ENCODE measurements around the gene KDM4B. TPM values are rescaled to one million over a fixed set of nuclear protein-coding genes. Genes with fewer than 3 reads are reported as not detected.

The KDM4B gene
- total RNA-seq, 1 donor from 2014 or later = 21.2 TPM

GRCh38 chr19:5099701-5100221 lies 130.8 kb downstream of the KDM4B start:
- TF ChIP-seq, protein P1, sequence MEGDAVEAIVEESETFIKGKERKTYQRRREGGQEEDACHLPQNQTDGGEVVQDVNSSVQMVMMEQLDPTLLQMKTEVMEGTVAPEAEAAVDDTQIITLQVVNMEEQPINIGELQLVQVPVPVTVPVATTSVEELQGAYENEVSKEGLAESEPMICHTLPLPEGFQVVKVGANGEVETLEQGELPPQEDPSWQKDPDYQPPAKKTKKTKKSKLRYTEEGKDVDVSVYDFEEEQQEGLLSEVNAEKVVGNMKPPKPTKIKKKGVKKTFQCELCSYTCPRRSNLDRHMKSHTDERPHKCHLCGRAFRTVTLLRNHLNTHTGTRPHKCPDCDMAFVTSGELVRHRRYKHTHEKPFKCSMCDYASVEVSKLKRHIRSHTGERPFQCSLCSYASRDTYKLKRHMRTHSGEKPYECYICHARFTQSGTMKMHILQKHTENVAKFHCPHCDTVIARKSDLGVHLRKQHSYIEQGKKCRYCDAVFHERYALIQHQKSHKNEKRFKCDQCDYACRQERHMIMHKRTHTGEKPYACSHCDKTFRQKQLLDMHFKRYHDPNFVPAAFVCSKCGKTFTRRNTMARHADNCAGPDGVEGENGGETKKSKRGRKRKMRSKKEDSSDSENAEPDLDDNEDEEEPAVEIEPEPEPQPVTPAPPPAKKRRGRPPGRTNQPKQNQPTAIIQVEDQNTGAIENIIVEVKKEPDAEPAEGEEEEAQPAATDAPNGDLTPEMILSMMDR (IDR thresholded peaks at IDR 0.05; ENCODE audit: insufficient read depth, low read length, poor library complexity, severe bottlenecking) = no peak
- DNase-seq (ENCODE audit: low read depth) = no peak

DNA sequence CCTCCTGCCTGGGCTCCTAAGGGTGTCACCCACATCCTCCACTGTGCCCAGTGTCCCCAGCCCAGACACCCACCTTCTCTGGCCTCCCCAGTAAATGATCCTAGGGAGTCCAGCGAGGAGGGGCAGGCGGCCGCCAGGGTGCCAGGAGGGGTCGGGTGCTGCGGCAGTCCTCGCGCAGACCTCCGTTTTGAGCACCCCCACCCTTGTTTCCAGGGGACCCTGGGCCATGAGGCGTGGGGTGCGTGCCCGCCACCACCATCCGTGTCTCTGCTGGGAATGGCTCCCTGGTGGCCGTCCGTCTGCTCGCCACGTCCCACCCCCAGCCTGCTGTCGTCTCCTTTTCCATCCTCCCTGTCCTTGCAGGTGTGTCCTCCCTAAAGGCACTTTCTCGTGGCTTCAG lies 133.0 kb downstream of the KDM4B start:
- DNase-seq (ENCODE audit: low read depth) = no peak

More at GRCh38 chr19:5099701-5100221, 130.8 kb downstream of the KDM4B start:
- H3K4me3 ChIP-seq (ENCODE audit: low read depth, low read length) = no peak overlapping the region
- peaks cover 4% of the 10 kb centered on the region for H3K36me3 ChIP-seq (ENCODE audit: control insufficient read depth, insufficient read depth, low read length)
- H3K27me3 ChIP-seq (ENCODE audit: control insufficient read depth, insufficient read depth, low read length) = no peaks in the 10 kb centered on the region

DNA sequence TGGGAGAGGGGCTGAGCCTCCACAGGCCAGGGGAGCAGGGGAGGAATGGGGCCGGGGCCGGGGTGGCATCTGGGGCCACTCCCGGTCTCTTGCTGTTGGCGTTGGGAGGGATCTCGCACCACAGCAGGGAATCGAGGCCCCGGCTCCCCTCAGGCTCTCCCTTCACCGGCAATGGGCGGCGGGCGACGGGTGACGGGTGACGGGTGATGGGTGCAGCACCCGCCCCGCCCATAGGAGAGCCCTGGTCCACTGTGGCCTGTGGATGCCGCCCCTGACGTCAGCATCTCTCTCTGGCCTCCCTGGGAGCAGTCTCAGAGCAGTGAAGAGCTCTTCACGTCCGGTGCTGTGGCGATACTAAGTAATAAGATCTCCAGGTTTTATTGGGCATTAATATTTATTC lies 133.6 kb downstream of the KDM4B start:
- Histone ChIP-seq H3K27me3 (ENCODE audit: control insufficient read depth, insufficient read depth, low read length) (no peaks in the 10 kb centered on the region), H3K4me3 (ENCODE audit: low read depth, low read length) (no peak overlapping the region), H3K36me3 (ENCODE audit: control insufficient read depth, insufficient read depth, low read length) (peaks cover 4% of the 10 kb centered on the region)
- DNase-seq (ENCODE audit: low read depth) = no peak
- TF ChIP-seq, protein P1 (IDR thresholded peaks at IDR 0.05; ENCODE audit: insufficient read depth, low read length, poor library complexity, severe bottlenecking) = no peak

More for the DNA sequence above, 133.0 kb downstream of the KDM4B start:
- no peaks in the 10 kb centered on the region for H3K27me3 ChIP-seq (ENCODE audit: control insufficient read depth, insufficient read depth, low read length)
- H3K4me3 ChIP-seq (ENCODE audit: low read depth, low read length) = no peak overlapping the region
- TF ChIP-seq, protein P1 (IDR thresholded peaks at IDR 0.05; ENCODE audit: insufficient read depth, low read length, poor library complexity, severe bottlenecking) = no peak
- H3K36me3 ChIP-seq (ENCODE audit: control insufficient read depth, insufficient read depth, low read length) = peaks cover 4% of the 10 kb centered on the region

DNA sequence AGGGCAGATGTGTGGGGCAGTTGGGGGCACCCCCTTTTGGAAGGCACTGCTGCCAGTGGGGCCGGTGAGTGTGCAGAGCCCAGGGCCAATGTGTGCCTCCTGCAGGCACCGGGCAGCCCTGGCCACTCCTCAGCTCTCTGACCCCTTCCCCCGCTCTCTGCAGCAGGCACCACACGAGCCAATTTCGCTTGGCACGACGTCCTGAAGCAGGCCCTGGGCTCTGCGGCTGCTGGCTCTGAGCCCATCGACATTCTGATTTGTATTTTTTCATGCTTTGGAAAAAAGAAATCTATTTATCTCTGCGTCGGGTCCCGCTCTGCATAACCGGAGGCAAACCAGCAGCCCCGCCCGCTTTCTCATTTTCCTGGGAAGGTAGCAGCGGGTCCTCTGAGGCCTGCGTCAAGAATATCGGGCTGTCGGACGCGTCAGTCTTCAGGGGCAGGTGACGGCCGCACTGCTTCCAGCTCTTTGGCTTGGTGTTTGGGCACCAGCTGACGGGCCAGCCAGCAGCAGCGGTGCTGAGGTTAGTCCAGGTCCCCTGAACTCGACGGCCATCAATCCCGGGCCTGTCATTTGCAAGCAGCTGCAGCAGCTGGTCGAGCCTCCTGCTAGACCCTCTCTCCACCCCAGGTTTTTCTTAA lies 134.3 kb downstream of the KDM4B start:
- no peak for DNase-seq (ENCODE audit: low read depth)
- H3K27me3 ChIP-seq (ENCODE audit: control insufficient read depth, insufficient read depth, low read length) = no peaks in the 10 kb centered on the region
- H3K36me3 ChIP-seq (ENCODE audit: control insufficient read depth, insufficient read depth, low read length) = peaks cover 4% of the 10 kb centered on the region
- no peak overlapping the region for H3K4me3 ChIP-seq (ENCODE audit: low read depth, low read length)
- TF ChIP-seq, protein P1 (IDR thresholded peaks at IDR 0.05; ENCODE audit: insufficient read depth, low read length, poor library complexity, severe bottlenecking) = no peak

- H3K27me3 ChIP-seq (ENCODE audit: control insufficient read depth, insufficient read depth, low read length) = no peaks in the 10 kb centered on the region
- no peak for DNase-seq (ENCODE audit: low read depth)
- H3K4me3 ChIP-seq (ENCODE audit: low read depth, low read length) = no peak overlapping the region
- peaks cover 2% of the 10 kb centered on the region for H3K36me3 ChIP-seq (ENCODE audit: control insufficient read depth, insufficient read depth, low read length)
- TF ChIP-seq, protein P1 (IDR thresholded peaks at IDR 0.05; ENCODE audit: insufficient read depth, low read length, poor library complexity, severe bottlenecking) = no peak
These were observed 135.0 kb downstream of the KDM4B start for GRCh38 chr19:5103812-5104410.

Measured in kidney epithelial cell (primary cell).